ENCODE data around the gene RAB26.
A peak's percentile ranks its signal among the peaks of the same experiment; 100 is the strongest.
"Not testable (repeated sequence)": the region's sequence is repeated elsewhere in the genome, so short reads cannot be mapped to it uniquely, and the experiment has no call there.

RAB26 gene

DNA sequence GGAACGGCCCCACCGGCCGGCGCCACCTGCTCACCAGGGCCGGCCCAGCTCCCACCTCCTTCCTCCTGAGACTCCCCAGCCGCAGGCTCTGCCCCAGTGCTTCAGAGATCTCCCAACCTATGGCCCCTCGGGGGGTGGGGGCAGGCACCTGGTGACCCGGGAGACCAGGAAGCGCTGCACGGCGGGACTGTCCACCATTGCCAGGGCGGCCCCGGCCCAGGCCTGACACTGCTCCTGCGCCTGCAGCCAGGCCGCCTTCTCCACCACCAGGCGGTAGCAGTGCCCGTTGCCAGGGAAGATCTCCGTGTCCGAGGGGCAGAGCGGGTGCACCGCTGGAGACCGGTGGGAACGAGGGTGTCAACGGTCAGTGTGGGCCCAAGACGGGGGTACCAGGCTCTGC is 31.1 kb upstream of the RAB26 start:
- DNase-seq (ENCODE audit: low read depth): not testable (repeated sequence)

DNA sequence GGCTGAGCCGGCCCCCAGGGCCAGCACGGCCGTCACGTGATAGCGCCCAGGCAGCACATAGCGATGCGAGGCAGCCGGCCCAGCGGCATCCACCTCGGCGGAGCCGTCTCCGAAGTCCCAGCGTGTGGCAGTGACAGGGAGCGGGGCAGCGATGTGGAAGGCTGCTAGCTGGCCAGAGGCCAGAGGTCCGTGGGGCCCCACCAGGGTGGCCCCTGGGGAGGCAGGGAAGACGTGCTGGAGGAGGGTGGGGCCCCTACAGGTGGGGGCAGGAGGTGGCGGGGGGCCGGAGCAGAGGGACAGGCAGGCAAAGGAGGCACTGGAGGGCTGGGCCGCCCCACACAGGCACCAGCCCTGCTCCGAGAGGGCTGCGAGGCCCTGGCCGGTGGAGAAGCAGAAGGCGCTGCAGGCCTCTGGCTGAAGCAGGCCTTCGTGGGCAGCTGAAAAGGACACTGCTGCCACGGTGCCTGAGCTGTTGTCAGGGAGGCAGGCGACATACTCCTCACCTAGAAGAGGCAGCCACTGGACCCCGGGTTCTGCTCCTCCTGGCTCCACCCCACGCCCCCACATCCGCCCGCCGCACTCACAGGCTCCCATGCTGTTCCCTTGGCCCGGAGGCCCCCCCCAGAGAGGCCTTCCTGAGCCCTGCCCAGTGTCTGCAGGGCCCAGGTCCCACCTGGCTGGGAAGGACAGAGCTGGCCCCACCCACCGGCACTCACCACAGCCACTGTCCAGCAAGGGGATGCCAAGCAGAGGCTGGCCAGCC is 30.3 kb upstream of the RAB26 start:
- DNase-seq (ENCODE audit: low read depth): not testable (repeated sequence)

DNA sequence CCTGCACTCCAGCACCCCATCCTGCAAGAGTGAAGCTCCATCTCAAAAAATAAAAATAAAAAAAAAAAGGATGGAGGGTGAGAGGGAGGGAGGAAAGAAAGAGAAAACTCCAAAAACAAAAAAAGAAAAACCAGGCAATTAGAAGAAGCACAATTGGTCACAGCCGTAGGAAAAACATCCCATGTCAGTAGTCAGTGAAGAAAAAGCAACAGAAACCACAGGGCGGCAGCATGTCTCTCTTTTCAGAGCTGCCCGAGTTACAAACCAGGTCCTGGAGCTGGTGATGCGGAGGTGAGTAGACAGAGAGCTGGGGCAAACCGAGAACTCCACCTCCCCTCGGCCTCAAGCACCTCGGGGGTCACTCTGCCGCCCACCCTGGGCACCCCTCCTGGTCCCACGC is 27.1 kb upstream of the RAB26 start:
- not testable (repeated sequence) for DNase-seq (ENCODE audit: low read depth)

DNA sequence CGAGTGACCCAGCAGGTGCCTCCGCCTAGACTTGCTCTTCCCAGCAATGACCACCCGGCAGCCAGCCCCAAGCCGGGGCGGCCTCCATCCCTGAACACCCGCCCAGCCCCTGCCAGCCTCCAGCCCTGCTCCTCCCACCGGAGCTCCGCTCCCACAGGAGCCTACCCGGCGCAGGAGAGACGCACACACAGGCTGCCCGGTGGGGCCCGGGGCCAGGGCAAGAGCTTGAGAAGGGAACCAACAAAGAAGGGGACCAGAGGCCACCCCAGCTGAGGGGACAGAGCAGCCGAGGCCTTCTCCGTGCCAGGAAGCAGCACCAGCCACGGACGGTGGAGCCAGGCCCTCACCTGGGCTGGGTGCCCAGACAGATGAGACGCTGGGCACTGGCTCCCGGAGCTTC is 26.6 kb upstream of the RAB26 start:
- no peak for DNase-seq (ENCODE audit: low read depth)

DNA sequence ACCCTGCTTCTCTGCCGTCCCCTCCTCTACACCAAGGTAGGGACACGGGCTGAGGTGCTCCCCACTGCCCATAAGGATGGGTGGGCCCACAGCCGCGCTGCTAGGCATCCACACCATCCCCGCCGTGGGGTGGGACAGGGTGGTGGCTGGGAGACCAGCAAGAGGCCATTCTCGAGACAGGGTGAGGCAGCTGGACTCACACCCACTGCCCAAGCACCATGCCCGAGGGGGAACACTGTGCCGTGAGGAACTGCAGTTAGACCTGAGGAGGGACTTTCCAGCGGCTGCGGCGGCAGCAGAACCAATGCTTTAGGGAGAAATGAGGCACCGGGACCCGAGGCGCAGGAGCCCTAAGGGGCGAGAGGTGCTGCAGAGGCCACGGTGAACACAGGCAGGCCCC is 26.0 kb upstream of the RAB26 start:
- no peak for DNase-seq (ENCODE audit: low read depth)

DNA sequence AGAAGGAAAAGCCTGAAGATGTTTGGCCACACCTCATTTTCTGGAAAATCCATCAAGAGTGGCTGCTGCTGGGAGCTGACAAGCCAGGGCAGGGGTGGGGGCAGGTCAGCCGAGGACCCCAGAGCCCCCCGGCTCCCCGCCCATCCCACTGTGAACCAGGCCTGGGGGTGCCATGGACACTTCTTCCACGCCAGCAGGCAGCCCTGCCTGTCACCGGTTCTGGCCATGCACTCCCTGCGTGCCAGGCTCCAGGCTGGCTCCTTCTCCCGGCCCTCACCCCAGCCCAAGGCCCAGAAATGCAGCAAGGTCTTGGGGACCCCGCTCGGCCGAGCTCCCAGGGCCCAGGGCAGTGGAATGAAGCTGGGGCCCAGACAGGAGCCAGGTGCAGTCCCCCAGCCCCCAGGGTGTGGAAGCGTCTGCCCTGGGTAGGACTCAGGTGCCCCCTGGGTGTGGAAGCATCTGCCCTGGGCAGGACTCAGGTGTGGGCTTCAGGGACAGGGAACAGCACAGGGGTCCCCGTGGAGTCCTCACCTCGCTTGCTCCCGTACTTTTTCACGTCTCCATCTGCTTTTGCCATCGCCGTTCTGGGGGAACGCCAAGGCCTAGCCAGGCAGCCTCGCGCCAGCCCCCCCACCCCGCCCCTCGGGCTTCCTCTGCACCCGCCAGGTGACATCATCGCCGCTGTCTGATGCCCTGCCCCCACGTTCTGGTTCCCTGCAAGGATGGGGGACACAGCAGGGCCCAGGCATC is 25.3 kb upstream of the RAB26 start:
- DNase-seq (ENCODE audit: low read depth): not testable (repeated sequence)

DNA sequence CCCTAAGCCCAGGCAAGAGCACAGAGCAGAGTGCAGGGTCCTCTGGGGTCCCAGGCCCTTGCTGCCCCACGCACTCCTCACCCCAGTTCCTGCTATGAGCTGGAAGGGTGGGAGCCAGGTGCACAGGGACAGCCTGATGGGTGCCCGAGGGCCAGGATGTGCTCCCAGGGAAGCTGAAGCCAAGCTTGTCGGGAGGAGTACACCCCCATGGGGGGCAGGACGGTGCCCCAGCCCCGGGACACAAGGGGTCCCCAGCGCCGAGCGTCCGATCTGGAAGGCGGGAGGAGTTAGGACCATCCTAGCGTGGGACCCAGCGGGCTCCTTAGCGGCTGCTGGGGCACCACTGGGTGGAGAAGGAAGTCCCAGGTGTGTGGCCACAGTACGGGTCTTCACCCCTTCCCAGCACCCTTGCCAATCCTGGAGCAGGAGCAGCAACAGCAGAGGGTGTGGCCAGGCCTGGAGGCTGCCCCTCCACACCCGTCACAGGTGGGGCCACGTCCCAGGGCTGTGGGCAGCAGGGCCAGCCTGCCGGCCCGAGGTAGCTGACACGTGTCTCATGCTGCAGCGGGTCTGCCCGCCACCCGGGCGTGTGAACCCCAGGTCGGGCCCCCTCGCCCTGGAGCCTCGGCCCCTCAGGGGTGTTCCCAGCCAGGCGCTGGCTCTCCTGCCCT is 24.6 kb upstream of the RAB26 start:
- not testable (repeated sequence) for DNase-seq (ENCODE audit: low read depth)

DNA sequence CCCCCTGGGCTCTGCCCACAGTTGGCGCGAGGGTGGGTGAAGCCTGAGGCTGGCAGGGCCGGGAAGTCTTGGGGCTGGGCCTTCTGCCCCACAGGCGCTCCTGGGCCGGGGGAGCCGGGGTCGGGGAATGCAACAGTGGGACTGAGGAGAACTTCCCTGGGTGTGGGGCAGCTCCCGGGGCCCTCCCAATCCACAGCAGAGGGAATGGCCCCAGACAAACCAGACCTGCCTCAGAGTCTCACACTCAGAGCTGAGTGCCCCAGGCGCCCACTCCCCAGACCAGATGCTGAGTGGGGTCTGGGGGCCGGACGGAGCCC is 24.1 kb upstream of the RAB26 start:
- DNase-seq (ENCODE audit: low read depth): not testable (repeated sequence)

DNA sequence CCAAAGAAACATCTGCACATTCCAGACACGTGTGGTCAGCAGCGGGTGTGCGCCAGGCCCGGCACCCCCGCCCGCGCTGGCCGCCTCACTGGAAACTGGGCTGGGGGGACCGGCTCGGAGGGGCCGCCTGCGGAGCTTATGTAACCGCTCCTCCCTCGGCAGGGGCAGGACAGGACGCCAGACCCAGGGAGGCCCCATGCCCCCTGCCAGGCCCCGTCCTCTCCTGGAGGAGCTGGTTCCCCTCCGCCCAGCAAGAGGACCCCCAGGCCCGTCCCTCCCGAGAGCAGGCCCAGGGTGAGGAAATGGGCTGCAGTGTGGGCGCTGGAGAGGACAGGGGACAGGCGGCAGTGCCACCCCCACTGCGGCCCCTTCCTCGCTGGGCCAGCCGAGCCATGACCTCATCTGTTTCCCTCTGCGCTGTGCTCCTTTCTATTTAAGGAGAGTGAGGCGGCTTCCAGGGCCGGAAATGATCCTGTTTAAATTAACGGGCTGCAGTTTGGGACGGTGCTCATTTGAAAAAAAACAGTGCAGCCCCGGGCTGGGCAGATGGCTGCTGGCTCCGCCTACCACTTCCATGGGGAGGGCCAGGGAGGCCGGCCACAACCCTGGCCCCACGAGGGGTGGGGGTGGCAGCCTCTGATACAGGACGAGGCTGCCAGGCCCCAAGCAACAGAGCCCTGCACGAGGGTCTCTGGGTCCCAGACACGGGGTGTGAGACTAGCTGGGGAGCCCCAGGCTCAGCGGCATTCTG is 23.6 kb upstream of the RAB26 start:
- not testable (repeated sequence) for DNase-seq (ENCODE audit: low read depth)

DNA sequence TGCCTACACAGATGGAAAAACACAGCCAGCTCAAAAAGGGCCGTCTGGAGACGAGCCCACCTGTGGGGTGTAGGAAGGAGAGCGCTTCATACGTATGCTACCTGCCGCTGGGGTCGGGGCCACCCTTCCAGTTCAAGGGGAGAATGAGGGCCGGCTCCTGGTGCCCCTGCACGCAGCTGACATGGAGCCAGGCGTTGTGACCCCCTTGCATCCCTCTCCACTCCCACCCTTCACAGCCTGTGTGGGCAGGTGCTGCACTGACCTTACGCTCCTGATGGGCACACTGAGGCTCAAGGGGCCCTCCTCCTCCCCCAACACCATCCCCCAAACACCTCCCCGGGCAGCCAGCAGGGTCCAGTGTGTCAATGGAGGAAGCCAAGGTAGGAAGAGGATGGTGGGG is 22.8 kb upstream of the RAB26 start:
- DNase-seq (ENCODE audit: low read depth): not testable (repeated sequence)

DNA sequence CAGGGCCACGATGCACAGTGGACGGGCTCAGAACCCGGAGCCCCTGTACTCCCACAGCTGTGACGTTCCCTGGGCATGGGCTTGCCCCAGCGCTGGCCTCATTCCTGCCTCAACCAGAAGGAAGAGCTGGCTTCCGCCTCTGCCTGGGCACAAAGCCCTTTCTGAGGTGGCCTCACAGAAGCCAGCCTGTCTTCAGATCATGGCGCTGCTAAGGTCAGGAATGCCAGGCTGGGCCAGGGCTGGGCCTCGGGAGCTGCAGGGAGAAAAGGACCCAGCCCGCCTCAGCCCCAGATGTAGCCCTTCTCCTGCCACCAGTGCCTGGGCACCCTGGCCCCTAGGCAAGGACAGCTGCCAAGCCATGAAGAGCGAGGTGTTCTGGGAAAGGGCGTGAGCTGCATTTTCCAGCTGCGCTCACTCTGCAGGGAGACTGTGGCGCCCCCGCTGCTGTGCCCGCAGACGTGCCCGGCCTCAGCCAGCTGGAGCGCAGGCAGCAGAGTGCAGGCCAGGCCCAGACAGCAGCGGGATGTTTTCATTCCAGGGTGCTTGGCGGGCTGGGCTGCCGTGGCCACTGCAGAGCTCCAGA is 22.2 kb upstream of the RAB26 start:
- not testable (repeated sequence) for DNase-seq (ENCODE audit: low read depth)

DNA sequence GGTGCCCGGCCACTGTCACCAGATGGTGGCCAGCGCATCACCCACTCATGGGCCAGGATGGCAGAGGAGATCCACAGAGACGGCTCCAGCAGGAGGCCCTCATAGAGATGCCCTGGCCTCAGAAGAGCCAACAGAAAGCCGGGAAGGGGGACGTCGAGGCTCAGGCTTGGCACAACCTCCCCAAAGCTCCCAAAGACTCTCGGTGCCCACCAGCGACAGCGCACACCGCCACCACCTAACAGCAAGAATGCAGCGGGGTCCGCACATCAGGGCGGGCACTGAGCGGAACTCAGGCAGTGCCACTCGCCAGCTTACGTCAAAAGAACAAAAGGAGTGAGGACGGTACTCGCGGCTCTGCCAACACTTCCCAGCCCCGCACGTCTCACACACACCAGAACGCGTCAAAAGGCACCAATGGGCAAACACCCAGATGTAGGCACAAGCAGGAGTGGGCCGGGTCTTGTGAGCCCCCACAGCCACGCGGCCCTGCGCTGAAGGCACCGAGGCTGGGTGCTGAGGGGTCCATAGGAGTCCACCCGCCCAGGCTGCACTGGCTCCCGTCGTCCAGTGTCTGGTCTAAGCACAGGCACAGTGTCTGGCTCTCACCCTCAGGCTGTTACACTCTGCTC is 21.4 kb upstream of the RAB26 start:
- not testable (repeated sequence) for DNase-seq (ENCODE audit: low read depth)

DNA sequence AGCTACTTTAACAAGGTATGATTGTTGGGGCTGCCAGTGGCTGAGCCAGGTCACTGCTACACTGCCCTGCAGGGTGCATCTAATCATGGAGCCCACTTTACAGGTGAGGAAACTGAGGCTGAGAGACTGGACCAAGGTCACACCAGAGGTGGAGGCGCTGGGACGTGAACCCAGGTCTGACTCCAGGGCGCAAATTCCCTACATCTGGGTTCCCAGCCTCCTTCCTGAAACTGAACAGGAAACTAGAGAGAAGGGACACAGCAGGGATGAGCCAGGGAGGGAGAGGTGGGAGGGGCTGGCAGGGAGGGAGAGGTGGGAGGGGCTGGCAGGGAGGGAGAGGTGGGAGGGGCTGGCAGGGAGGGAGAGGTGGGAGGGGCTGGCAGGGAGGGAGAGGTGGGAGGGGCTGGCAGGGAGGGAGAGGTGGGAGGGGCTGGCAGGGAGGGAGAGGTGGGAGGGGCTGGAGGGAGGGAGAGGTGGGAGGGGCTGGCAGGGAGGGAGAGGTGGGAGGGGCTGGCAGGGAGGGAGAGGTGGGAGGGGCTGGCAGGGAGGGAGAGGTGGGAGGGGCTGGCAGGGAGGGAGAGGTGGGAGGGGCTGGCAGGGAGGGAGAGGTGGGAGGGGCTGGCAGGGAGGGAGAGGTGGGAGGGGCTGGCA is 20.7 kb upstream of the RAB26 start:
- DNase-seq (ENCODE audit: low read depth): not testable (repeated sequence)

DNA sequence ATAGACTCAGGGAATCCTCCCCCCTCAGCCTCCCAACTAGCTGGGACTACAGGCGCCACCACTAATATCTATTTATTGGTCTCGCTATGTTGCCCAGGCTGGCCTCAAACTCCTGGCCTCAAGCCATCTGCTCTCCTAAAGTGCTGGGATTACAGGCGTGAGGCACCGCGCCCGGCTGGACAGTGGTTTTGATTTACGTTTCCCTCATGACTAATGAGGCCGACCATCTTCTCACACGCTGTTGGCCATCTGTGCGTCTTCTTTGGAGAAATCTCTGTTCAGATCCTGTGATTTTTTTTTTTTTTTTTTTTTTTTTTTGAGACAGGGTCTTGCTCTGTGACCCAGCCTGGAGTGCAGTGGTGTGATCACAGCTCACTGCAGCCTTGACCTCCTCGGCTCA is 19.2 kb upstream of the RAB26 start:
- DNase-seq (ENCODE audit: low read depth): not testable (repeated sequence)

DNA sequence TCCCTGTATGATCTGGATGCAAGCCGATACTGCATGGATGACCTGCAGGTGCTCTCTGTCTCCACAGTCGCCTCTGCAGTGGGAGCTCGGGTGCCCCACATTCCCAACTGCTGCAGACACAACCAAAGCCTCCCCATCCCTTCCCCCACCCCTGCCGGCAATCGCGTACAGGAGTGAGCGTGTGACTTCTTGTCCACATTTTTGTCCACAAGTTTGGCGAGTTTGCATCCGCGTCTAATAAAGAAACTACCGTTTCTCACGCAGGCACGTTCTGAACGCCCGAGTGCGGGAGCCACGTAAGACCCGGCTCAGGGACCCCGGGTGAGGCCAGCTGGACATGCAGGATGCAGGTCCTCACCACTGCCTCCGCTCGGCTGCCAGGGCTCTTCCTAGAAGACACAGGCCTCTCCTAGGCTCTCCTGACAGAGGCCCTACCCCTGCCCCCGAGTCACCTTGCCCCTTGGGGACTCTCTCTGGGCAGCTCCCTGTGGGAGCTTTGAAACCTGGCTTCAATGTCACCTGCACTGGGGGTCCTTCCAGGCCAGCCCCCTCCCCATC is 18.5 kb upstream of the RAB26 start:
- DNase-seq (ENCODE audit: low read depth): not testable (repeated sequence)

DNA sequence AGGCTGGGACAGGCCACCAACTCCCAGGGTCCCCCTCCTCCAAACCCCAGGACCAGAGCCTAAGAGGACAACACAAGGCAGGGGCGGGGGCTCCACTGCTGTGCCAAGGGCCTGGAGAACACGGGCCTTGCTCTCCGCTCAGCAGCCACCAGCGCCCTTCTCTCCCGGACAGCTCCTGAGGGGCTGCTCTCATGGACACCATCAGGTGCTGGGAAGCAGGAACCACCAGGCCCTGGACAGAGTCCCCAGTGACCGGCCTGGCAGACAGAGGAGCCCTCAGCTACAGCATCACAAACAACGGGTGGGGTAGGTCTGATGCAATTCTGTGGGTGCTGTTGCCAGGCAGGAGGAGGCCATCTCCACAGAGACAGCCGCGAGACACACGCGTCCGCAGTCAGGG is 14.6 kb upstream of the RAB26 start:
- DNase-seq (ENCODE audit: low read depth): not testable (repeated sequence)

DNA sequence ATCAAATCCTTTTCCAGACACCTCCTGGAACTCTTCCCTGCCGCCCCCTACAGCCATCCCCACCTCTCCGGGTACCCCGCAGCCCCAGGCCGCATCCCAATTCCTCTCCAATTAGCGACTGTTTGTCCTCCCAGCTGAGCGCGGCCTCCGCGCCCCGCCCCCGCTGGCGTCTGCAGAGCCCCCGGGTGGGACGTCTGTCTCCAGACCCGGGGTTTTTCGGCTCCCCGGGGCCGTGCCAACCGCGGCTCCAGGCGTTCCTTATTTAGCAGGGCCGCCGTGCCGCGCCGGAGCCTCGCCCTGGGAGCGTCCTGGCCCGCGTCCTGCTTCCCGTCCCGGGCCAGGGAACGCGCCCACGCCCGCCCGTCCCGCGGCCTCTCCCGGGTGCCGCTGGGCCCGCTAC is 13.4 kb upstream of the RAB26 start:
- not testable (repeated sequence) for DNase-seq (ENCODE audit: low read depth)

DNA sequence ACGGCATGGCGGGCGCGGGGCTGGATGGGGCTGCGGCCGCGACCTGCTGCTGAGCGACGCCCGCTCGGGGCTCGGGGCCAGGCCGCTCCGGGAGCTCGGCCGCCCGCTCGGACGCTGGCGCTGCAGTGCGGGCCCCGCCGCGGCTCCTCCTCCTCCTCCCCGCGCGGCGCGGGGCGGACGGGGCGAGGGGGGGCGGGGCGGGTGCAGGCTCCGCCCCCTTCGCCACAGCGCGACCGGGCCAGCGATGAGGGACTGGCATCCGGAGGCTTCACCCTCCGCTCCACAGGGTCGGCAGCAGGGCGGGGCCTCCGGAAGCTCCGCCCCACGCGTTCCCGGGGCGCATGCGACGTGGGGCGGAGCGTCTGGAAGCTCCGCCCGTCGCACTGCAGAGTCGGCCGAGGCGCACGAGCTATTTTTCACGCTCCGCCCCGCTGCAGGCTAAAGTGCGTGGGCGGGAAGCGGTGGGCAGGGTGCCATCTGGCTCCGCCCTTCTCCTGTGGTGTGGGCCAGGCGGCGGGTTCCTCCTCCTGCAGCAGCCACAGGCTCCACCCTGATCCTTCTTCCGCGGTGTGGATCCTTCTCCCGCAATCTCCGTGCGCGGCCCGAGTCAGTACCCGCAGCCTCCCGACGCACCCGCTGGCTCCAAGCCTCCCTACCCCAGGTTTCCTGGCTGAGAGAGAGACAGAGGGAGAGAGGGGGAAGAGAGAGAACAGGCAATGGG is 12.5 kb upstream of the RAB26 start, which contains the start of gene PKD1:
Gene PKD1 (minus strand): TSS at position 129 of the 721 bp plus-strand sequence. CDS start 209 bp downstream, outside the sequence.
- DNase-seq (ENCODE audit: low read depth): peak; percentile 99

DNA sequence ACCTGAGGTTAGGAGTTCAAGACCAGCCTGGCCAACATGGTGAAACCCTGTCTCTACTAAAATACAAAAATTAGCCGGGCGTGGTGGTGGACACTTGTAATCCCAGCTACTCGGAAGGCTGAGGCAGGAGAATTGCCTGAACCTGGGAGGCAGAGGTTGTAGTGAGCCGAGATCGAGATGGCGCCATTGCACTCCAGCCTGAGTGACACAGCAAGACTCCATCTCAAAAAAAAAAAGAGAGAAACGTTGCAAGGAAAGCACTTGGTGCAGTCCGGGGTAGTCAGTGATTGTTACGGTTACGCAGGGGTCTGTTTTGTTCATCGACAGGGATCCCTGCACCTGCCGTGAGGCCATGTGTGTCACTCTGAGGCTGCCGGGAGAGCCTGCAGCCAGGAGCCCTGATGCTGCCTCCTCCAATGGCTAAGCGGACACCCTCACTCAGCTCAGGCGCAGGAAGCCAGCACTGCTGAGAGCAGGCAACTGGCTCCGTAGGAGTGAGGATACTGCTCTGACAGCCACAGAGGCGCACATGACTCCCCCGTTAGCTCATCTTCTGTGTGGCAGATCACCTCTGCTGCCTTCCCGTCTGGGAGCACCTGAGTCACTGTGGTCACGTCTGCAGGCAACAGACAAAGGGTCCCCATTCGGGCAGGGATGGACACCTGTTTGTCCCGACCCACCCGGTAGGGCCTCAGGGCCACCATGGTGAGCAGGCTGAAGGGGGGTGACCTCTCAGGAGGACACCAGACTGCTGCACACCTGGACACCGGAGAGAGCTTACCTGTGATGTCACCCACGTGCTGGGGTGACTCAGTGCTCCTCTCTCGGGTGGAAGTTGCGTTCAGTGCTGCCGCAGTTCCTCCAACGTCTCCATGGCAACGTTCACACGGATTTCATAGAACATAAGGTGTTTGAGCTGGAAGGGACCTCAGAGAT is 5.2 kb upstream of the RAB26 start:
- no peak for DNase-seq (ENCODE audit: low read depth)
